Brain microvascular endothelial cell (primary cell): ENCODE data around the gene CFP.
"Not testable (repeated sequence)": the region's sequence is repeated elsewhere in the genome, so short reads cannot be mapped to it uniquely, and the experiment has no call there.

Experiments
- DNase-seq: peaks from one replicate; pipeline ENCODE4 v3.0.0-alpha.2; 2020
- H3K27ac ChIP-seq: fragments of 250-450 bp; sonication (Bioruptor Pico); 2 replicates; pipeline ENCODE4 v1.5.1; 2020; ENCODE audit warnings: mild to moderate bottlenecking, moderate library complexity
- H3K27me3 ChIP-seq: fragments of 250-450 bp; sonication (Bioruptor Pico); replicated peaks from 2 replicates; pipeline ENCODE4 v1.5.1; 2020; ENCODE audit warnings: mild to moderate bottlenecking
- H3K36me3 ChIP-seq: fragments of 250-450 bp; sonication (Bioruptor Pico); replicated peaks from 2 replicates; pipeline ENCODE4 v1.5.1; 2020; ENCODE audit warnings: mild to moderate bottlenecking
- H3K4me3 ChIP-seq: 2 replicates; pipeline ENCODE4 v1.5.1; 2011; ENCODE audit warnings: low read depth, mild to moderate bottlenecking, control low read depth, low read length, moderate library complexity
- in situ Hi-C: cut with HindIII; loops from 2 replicates; pipeline ENCODE4 v1.10.0; 2017; ENCODE audit warnings: low sequenced_read_pairs, low pct_ligation_motif_present
- TF ChIP-seq, protein P1 (sequence below): IDR thresholded peaks from 2 replicates; pipeline ENCODE4 v1.5.1; 2011; ENCODE audit warnings: low read depth, mild to moderate bottlenecking, moderate library complexity, low read length, control low read depth, inconsistent platforms; ENCODE audit errors: missing control alignments

Gene CFP

DNA sequence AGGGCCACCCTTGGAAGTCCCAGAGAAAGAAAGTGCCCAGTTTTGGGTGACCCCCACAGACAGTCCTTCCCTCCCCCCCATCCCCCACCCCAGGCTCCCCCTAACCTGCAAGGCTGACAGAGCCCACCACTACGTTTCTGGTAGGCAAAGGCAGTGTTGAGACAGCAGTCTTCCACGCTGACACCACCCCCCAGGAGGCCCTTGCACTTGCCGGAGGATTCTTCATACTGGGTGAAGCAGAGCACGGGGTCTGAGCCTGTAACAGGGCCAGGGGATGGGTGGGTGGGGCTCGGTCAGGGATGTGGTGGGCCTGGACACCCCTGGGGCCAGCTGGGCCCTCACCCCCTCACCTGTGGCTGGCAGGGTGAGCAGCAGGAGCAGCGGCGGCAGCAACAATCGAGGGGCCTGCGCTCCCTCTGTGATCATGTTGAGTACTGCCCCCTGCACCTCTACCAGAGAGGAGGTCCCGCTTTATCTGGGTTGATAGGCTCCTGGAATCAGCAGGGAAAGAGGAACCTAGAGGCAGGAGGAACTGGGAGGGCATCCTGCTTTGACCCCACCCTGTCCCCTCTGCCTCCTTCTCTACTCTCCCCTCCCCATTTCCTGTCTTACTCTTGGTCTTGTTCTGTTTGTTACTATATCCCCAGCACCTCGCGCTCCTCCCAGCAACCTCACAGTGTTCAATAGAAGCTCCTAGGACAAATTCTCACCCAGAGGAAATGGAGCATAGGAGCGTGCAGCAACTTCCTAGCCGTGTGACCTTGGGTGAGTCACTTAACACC is at the start of gene CFP:
TSS of gene CFP (minus strand) at position 512 of the 782 bp plus-strand sequence. CDS start at position 426, 86 bp downstream.
- no peak for DNase-seq
- Histone ChIP-seq H3K27ac (no peak within 1 kb of the TSS), H3K36me3 (peaks cover 4% of the 10 kb centered on the region), H3K27me3 (no peaks in the 10 kb centered on the region), H3K4me3 (no peak within 1 kb of the TSS)
- TF ChIP-seq, protein P1, sequence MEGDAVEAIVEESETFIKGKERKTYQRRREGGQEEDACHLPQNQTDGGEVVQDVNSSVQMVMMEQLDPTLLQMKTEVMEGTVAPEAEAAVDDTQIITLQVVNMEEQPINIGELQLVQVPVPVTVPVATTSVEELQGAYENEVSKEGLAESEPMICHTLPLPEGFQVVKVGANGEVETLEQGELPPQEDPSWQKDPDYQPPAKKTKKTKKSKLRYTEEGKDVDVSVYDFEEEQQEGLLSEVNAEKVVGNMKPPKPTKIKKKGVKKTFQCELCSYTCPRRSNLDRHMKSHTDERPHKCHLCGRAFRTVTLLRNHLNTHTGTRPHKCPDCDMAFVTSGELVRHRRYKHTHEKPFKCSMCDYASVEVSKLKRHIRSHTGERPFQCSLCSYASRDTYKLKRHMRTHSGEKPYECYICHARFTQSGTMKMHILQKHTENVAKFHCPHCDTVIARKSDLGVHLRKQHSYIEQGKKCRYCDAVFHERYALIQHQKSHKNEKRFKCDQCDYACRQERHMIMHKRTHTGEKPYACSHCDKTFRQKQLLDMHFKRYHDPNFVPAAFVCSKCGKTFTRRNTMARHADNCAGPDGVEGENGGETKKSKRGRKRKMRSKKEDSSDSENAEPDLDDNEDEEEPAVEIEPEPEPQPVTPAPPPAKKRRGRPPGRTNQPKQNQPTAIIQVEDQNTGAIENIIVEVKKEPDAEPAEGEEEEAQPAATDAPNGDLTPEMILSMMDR, result no peak
- in situ Hi-C loops, result no loop called here

DNA sequence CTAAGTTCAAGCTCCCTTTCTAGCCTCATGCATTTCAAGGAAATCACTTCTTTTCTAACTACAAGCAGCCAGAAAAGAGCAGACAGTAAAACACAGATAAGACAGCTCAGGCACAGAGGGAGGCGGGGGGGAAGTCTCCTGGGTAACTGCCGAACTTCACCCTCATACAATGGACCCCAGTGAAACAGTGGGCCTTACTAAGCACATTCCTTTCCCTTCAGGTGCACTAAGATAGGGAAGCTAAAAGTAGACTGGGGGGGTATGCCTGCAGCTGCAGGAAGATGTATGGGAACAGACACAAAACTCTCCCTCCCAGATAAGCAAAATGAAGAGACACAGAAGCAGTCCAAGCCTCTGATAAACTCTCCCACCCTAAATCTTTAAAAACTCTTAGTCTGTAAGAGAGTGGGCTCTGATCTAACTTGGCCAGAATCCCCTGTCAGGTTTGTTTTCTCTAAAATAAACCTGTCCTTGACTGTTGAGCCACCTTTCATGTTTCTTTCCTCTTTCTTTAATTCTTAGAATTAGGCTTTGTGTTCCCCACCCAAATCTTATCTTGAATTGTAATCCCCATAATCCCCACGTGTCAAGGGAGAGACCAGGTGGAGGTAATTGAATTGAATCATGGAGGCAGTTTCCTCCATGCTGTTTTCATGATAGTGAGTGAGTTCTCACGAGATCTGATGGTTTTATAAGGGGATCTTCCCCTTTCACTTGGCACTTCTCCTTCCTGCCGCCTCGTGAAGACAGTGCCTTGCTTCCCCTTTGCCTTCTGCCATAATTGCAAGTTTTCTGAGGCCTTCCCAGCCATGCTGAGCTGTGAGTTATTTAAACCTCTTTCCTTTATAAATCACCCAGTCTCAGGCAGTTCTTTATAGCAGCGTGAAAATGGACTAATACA is 46.5 kb upstream of the CFP start:
- in situ Hi-C loops, H3K27me3 ChIP-seq, H3K27ac ChIP-seq, H3K36me3 ChIP-seq, H3K4me3 ChIP-seq, DNase-seq: not testable (repeated sequence)

DNA sequence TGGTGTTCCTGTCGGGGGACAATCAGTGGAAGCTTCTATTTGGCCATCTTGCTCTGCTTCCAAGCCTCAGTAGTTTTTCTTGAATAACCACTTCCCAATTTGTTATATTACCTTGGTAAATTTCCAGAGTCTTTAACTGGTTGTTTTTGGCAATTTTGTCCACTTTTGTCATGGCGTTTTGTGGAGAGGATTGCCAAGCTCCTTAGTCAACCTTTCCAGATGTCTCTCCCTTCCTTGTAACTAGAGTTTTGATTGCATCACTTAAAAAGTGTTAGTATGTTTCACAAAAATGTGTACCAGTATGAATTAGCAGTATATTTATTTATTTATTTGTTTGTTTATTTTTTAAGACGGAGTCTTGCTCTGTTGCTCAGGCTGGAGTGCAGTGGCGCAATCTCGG is 45.0 kb upstream of the CFP start:
- DNase-seq, result no peak

DNA sequence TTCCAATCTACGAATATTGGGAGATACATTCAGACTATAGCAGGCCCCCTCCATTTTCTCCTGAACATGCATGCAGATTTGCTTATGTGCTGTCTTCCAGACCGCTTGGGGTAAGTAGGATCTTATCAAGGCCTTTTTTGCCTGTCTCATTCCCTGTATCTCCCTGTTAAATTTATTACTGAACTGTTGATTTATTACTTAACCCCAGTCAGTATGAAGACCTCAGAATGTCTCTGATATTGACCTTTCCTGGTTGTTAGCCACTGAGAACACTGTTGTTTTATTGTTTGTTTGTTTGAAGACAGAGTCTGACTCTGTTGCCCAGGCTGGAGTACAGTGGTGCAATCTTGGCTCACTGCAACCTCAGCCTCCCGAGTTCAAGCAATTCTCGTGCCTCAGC is 36.1 kb upstream of the CFP start:
- in situ Hi-C loops, H3K27ac ChIP-seq, H3K36me3 ChIP-seq, H3K27me3 ChIP-seq, H3K4me3 ChIP-seq, DNase-seq: not testable (repeated sequence)

More for the DNA sequence above, 45.0 kb upstream of the CFP start:
- TF ChIP-seq, protein P1, result no peak
- no peak overlapping the region for H3K4me3 ChIP-seq
- H3K27ac ChIP-seq, result no peak overlapping the region
- H3K27me3 ChIP-seq, result no peaks in the 10 kb centered on the region
- in situ Hi-C loops, result no loop called here
- no peaks in the 10 kb centered on the region for H3K36me3 ChIP-seq

DNA sequence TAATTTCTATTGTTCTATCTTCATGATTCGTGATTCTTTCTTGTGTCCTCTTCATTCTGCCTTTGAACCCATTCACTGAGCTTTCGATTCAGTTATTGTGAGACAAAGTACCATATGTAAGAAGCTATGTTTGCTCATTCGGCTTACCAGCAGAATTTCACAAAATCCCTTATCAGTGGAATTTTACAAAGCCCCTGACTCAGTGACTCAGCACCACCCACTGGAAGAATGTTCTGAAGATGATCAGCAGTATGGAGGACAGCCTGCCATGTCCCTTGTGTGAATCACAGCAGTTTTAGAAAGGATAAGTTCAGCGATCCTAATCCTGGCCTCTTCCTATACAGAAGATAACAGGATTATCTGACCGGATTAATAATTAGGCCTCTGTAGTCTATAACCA is 35.0 kb upstream of the CFP start:
- Histone ChIP-seq H3K27ac (peak overlapping the region; percentile 60), H3K27me3 (no peaks in the 10 kb centered on the region), H3K36me3 (no peaks in the 10 kb centered on the region), H3K4me3 (no peak overlapping the region)
- peak; percentile 45 for DNase-seq
- TF ChIP-seq, protein P1, result no peak
- in situ Hi-C loops, result no loop called here

DNA sequence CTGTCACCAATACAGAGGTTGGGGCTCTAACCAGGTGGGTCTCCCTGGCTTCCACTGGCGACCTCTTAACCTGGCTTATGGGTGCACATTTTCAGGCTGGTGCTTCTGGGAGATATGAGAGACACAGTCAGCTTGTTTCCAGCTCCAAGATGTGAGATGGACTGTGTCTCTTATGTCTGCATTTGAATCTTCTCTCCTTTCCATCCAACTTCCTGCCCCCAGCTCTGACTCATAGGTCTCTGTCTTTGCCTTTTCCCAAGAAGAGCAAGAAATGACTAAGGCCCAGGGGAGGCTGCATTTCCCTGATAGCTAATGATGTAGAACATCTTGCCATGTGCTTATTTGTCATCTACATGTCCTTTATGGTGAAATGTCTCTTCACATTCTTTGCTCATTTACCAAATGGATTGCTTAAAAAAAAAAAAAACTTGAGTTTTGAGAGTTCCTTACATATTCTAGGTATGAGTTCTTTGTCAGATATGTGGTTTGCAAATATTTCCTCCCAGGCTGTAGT is 32.5 kb upstream of the CFP start:
- peak; percentile 90 for DNase-seq
- Histone ChIP-seq H3K27ac (peak overlapping the region; percentile 91), H3K36me3 (no peaks in the 10 kb centered on the region), H3K27me3 (no peaks in the 10 kb centered on the region), H3K4me3 (no peak overlapping the region)
- TF ChIP-seq, protein P1, result no peak
- in situ Hi-C loops, result no loop called here
